ENCODE measurements around the gene TRIOBP.
"Not testable (repeated sequence)": the region's sequence is repeated elsewhere in the genome, so short reads cannot be mapped to it uniquely, and the experiment has no call there.

The TRIOBP gene

GRCh38 chr22:37794376-37794775, 97.5 kb downstream of the TRIOBP start:
- no peak for DNase-seq (ENCODE audit: low read depth, low spot score)
- H3K4me3 ChIP-seq (ENCODE audit: low read length) = no peak overlapping the region

GRCh38 chr22:37796079-37796478, 99.2 kb downstream of the TRIOBP start:
- DNase-seq (ENCODE audit: low read depth, low spot score) = no peak
- no peak overlapping the region for H3K4me3 ChIP-seq (ENCODE audit: low read length)

GRCh38 chr22:37797259-37797658, 100.4 kb downstream of the TRIOBP start:
- DNase-seq (ENCODE audit: low read depth, low spot score); H3K4me3 ChIP-seq (ENCODE audit: low read length): not testable (repeated sequence)

- no peak overlapping the region for H3K4me3 ChIP-seq (ENCODE audit: low read length)
- DNase-seq (ENCODE audit: low read depth, low spot score) = no peak
Measured at GRCh38 chr22:37797874-37798500, 101.1 kb downstream of the TRIOBP start.

- not testable (repeated sequence) for H3K4me3 ChIP-seq (ENCODE audit: low read length); DNase-seq (ENCODE audit: low read depth, low spot score)
Measured at GRCh38 chr22:37799979-37800378, 103.1 kb downstream of the TRIOBP start.

- H3K4me3 ChIP-seq (ENCODE audit: low read length) = peak overlapping the region; percentile 53
- DNase-seq (ENCODE audit: low read depth, low spot score) = no peak
Measured at GRCh38 chr22:37801946-37802309, 105.1 kb downstream of the TRIOBP start.

- no peak for DNase-seq (ENCODE audit: low read depth, low spot score)
- H3K4me3 ChIP-seq (ENCODE audit: low read length) = peak overlapping the region; percentile 53
Measured at GRCh38 chr22:37802310-37803194, 105.7 kb downstream of the TRIOBP start.

- no peak for DNase-seq (ENCODE audit: low read depth, low spot score)
- no peak overlapping the region; the same call in 1 of the 2 replicates for H3K4me3 ChIP-seq (ENCODE audit: low read length)
Measured at GRCh38 chr22:37803195-37803638, 106.4 kb downstream of the TRIOBP start.

GRCh38 chr22:37803639-37804351, 106.9 kb downstream of the TRIOBP start:
- peak overlapping the region; percentile 57 for H3K4me3 ChIP-seq (ENCODE audit: low read length)
- DNase-seq (ENCODE audit: low read depth, low spot score) = no peak

- no peak for DNase-seq (ENCODE audit: low read depth, low spot score)
- H3K4me3 ChIP-seq (ENCODE audit: low read length) = peak overlapping the region; percentile 57
Measured at GRCh38 chr22:37804352-37804880, 107.6 kb downstream of the TRIOBP start.

- peak overlapping the region; percentile 57 for H3K4me3 ChIP-seq (ENCODE audit: low read length)
- DNase-seq (ENCODE audit: low read depth, low spot score) = peak; percentile 66
Measured at GRCh38 chr22:37804881-37805809, 108.3 kb downstream of the TRIOBP start.

- peak overlapping the region; percentile 57 for H3K4me3 ChIP-seq (ENCODE audit: low read length)
- no peak for DNase-seq (ENCODE audit: low read depth, low spot score)
Measured at GRCh38 chr22:37805810-37806277, 109.0 kb downstream of the TRIOBP start.

- DNase-seq (ENCODE audit: low read depth, low spot score) = no peak
- peak overlapping the region; percentile 87 for H3K4me3 ChIP-seq (ENCODE audit: low read length)
Measured at GRCh38 chr22:37806409-37807333, 109.8 kb downstream of the TRIOBP start.

- peak within 1 kb of the TSS; percentile 87 for H3K4me3 ChIP-seq (ENCODE audit: low read length)
- DNase-seq (ENCODE audit: low read depth, low spot score) = peak; percentile 96
Measured at GRCh38 chr22:37807410-37808293, 110.8 kb downstream of the TRIOBP start, which contains the start of gene GCAT. Gene GCAT, plus strand, starts transcription at chr22:37807934. Its CDS starts 34 bp downstream, at chr22:37807968.

- peak overlapping the region; percentile 87 for H3K4me3 ChIP-seq (ENCODE audit: low read length)
- DNase-seq (ENCODE audit: low read depth, low spot score) = no peak
Measured at GRCh38 chr22:37808294-37808657, 111.4 kb downstream of the TRIOBP start.

GRCh38 chr22:37809672-37810333, 113.0 kb downstream of the TRIOBP start:
- no peak overlapping the region for H3K4me3 ChIP-seq (ENCODE audit: low read length)
- no peak for DNase-seq (ENCODE audit: low read depth, low spot score)
